Measurements from ENCODE around the gene CACNA2D2.
"Not testable (repeated sequence)": the region's sequence is repeated elsewhere in the genome, so short reads cannot be mapped to it uniquely, and the experiment has no call there.

CACNA2D2 gene

GRCh38 chr3:50525987-50526386 is 22.6 kb upstream of the CACNA2D2 start:
- no peak for DNase-seq

DNA sequence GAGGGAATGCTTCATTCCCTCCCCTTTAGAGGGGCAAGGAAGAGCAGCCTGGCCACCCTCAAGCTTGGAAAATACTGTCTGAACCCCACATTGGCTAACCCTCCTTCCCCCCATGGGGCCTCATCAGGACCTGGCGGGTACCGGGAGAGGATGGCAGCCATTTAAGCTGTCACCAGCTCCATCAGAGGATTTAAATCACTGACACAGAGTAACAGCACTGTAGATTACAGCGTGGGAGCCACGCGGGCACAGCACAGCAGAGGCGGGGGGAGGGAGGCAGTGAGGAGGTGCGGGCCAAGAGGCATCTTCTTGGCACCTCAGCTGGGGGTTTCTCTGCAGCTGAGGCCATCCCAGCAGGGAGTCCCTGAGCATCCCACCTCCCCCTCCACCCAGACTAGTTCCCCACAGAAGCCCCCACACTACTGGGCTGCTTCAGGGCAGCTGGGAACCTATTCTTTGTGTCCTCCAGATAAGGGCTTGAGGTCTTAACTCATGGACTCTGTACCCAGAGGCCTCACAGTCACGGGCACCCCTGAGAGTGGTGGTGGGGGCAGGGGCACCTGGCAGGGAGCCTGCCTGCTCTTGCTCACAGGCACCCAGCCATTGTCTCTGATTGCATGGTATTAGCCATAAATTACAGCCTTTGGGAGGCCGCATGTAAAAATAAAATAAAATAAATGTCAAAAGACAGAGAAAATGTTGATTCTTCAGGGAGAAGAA is 21.9 kb upstream of the CACNA2D2 start:
- DNase-seq = peak in 1 of 2 experiments; percentile 23

GRCh38 chr3:50524746-50525145 is 21.3 kb upstream of the CACNA2D2 start:
- no peak for DNase-seq

- peak; percentile 69 to 83 for DNase-seq
These were observed 19.9 kb upstream of the CACNA2D2 start for GRCh38 chr3:50523279-50523811.

DNA sequence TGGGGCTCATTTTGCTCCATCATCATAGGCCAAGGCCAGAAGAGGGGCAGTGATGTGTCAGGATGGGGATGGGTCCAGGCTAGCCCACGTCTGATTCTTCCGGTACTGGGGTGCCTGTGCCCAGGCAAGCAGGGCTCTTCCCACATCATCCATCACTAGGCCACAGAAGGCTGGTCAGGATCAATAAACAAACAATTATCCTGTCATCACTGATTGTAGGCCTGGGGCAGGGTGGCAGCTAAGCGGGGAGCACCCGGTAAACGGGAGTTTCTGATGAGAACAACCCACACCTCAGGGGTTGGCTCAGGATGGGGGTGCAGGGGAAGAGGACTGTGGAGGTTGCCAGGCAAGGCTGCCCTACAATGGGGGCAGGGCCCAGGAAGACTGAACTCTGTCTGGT is 18.1 kb upstream of the CACNA2D2 start:
- DNase-seq = no peak

DNA sequence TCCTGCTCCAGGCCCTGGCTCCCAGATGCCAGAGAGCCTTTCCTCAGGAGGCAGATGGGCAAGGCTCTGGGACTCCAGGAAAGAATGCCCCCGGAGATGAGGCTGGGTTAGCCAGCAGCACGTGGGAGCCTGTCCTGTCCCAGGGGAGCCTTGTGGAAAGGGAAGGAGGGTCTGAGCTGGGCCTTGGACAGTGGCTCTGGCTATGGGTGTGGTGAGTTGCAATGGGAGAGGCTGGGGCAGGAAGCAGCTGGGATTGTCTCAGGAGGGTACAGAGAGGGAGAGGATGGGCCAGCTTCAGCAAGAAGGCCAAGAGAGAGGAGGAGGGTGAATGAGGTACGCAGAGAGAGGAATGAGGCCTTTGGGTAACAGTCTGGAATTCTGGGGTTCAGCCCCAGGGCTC is 17.4 kb upstream of the CACNA2D2 start:
- peak; percentile 43 to 80 for DNase-seq

GRCh38 chr3:50519471-50520089 is 16.1 kb upstream of the CACNA2D2 start:
- peak; percentile 14 to 67 for DNase-seq

- peak; percentile 76 to 84 for DNase-seq
These were observed 15.0 kb upstream of the CACNA2D2 start for GRCh38 chr3:50518436-50518835.

GRCh38 chr3:50517721-50518206 is 14.3 kb upstream of the CACNA2D2 start:
- DNase-seq = no peak

- peak; percentile 68 to 74 for DNase-seq
These were observed 13.0 kb upstream of the CACNA2D2 start for GRCh38 chr3:50516440-50516871.

- DNase-seq = peak; percentile 92 to 96
These were observed 12.4 kb upstream of the CACNA2D2 start for GRCh38 chr3:50515565-50516439.

GRCh38 chr3:50512908-50513307 is 9.5 kb upstream of the CACNA2D2 start:
- not testable (repeated sequence) for DNase-seq

DNA sequence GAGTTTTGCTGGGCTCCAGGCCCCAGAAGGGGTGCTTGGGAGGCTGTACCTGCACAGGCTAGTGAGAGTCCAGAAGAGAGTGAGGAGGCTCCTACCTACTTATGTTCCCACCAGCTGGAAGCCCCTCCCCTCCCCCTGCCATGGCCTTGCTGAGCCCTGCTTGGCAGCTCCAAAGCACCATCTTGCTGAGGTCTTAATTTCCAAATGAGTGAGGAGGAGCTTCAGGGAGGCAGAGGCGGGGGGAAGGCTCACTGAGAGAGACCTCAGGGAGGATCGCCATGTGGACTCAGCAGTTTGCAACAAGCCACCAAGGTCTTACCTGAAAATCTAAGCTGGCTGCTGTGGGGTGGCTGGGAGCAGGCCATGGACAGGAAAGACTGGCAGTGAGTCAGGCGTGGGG is 8.7 kb upstream of the CACNA2D2 start:
- peak; percentile 19 to 70 for DNase-seq

GRCh38 chr3:50510325-50510724 is 6.9 kb upstream of the CACNA2D2 start:
- DNase-seq = no peak

GRCh38 chr3:50509715-50510114 is 6.3 kb upstream of the CACNA2D2 start:
- no peak for DNase-seq

- DNase-seq = no peak
These were observed 5.4 kb upstream of the CACNA2D2 start for GRCh38 chr3:50508821-50509220.

DNA sequence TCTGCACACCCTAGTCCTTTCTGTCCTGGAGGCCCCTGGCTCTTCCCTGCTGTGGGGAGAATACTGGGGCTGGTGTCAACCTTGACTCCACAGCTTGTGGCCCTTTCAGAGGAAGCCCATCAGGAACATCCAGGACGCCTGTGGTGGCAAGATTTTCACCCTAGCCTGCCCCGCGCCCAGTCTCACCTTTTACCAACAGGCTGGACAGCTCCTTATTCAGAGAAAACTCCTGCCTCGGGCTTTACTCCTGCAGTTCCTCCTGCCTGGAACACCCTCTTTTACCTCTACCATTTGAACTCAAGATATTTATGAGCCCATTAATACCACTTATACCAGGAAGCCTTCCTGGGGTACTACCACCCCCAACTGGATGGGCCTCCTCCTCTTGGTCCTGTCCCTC is 2.7 kb upstream of the CACNA2D2 start:
- DNase-seq = no peak

- no peak for DNase-seq
These were observed 1.2 kb upstream of the CACNA2D2 start for GRCh38 chr3:50504681-50505080.

GRCh38 chr3:50502584-50503423 is 630 bp downstream of the CACNA2D2 start:
- no peak for DNase-seq

GRCh38 chr3:50502225-50502583 is 1.2 kb downstream of the CACNA2D2 start:
- DNase-seq = peak in 1 of 2 experiments; percentile 33

GRCh38 chr3:50495609-50496423 is 7.6 kb downstream of the CACNA2D2 start:
- no peak for DNase-seq

All from NCI-H524 (cell line).